Measurements from ENCODE around the gene SHISAL2A.

SHISAL2A gene

GRCh38 chr1:52621950-52622349, 11.0 kb upstream of the SHISAL2A start:
- no peak overlapping the region for H3K9ac ChIP-seq (ENCODE audit: low read depth, low read length, poor library complexity)
- no peak overlapping the region for H3K23ac ChIP-seq (ENCODE audit: low read depth, low read length, poor library complexity)
- H3K79me1 ChIP-seq (ENCODE audit: low read depth, low read length) = no peaks in the 10 kb centered on the region
- no peak overlapping the region for H3K18ac ChIP-seq (ENCODE audit: low read length)
- H3K4me1 ChIP-seq (ENCODE audit: control insufficient read depth in 2 of 2, insufficient read depth in 1 of 2, low read depth in 1 of 2, low read length in 2 of 2) = no peaks in the 10 kb centered on the region
- no peak overlapping the region for H2BK12ac ChIP-seq (ENCODE audit: low read length)
- H2AK5ac ChIP-seq (ENCODE audit: low read depth, low read length) = no peak overlapping the region
- no peak overlapping the region for H4K8ac ChIP-seq (ENCODE audit: low read depth, low read length)
- H4K91ac ChIP-seq (ENCODE audit: low read depth, low read length, poor library complexity) = no peak overlapping the region
- no peak overlapping the region for H2BK15ac ChIP-seq (ENCODE audit: low read length)
- no peak overlapping the region for H3K4me3 ChIP-seq (ENCODE audit: low read length in 2 of 2)
- DNase-seq (ENCODE audit: low spot score) = no peak
- peaks cover 0 to 4% of the 10 kb centered on the region in 2 donors for H3K9me3 ChIP-seq (replicated peaks in 1 of 2; ENCODE audit: control insufficient read depth in 2 of 2, insufficient read depth in 1 of 2, low read depth in 1 of 2, low read length in 2 of 2)
- H3K14ac ChIP-seq (ENCODE audit: low read length) = no peak overlapping the region
- H2BK120ac ChIP-seq (ENCODE audit: low read depth, low read length) = no peak overlapping the region
- H2BK5ac ChIP-seq (ENCODE audit: low read length) = no peak overlapping the region
- H3K36me3 ChIP-seq (replicated peaks in 1 of 2; ENCODE audit: control insufficient read depth in 2 of 2, insufficient read depth in 2 of 2, low read length in 2 of 2) = no peaks in the 10 kb centered on the region
- WGBS, 2 donors (ENCODE audit: extremely low coverage in 2 of 2, insufficient read length in 2 of 2, insufficient replicate concordance in 1 of 2) = no CpG with 5 or more reads among the region's 2 CpGs
- H3K4me2 ChIP-seq (ENCODE audit: insufficient read depth, low read length, poor library complexity, severe bottlenecking) = no peak overlapping the region
- no peak overlapping the region for H3K4ac ChIP-seq (ENCODE audit: low read length)
- no peak overlapping the region for H3K27ac ChIP-seq (replicated peaks; ENCODE audit: low read length)
- no peaks in the 10 kb centered on the region for H3K27me3 ChIP-seq (ENCODE audit: control insufficient read depth in 3 of 3, insufficient read depth in 3 of 3, low read depth in 1 of 3, low read length in 3 of 3)
- no peak overlapping the region for H2AFZ ChIP-seq (ENCODE audit: low read length)

- no peak overlapping the region for H3K4me2 ChIP-seq (ENCODE audit: insufficient read depth, low read length, poor library complexity, severe bottlenecking)
- peaks cover 0 to 9% of the 10 kb centered on the region in 2 donors for H3K4me1 ChIP-seq (ENCODE audit: control insufficient read depth in 2 of 2, insufficient read depth in 1 of 2, low read depth in 1 of 2, low read length in 2 of 2)
- no peak overlapping the region for H3K4ac ChIP-seq (ENCODE audit: low read length)
- no peak overlapping the region for H2AFZ ChIP-seq (ENCODE audit: low read length)
- WGBS, 2 donors (ENCODE audit: extremely low coverage in 2 of 2, insufficient read length in 2 of 2, insufficient replicate concordance in 1 of 2) = no CpG with 5 or more reads among the region's 3 CpGs
- H3K9ac ChIP-seq (ENCODE audit: low read depth, low read length, poor library complexity) = no peak overlapping the region
- no peak overlapping the region for H2BK12ac ChIP-seq (ENCODE audit: low read length)
- no peak overlapping the region for H3K18ac ChIP-seq (ENCODE audit: low read length)
- no peak overlapping the region for H3K14ac ChIP-seq (ENCODE audit: low read length)
- no peak overlapping the region for H4K8ac ChIP-seq (ENCODE audit: low read depth, low read length)
- H3K23ac ChIP-seq (ENCODE audit: low read depth, low read length, poor library complexity) = no peak overlapping the region
- peaks cover 0 to 4% of the 10 kb centered on the region in 2 donors for H3K9me3 ChIP-seq (replicated peaks in 1 of 2; ENCODE audit: control insufficient read depth in 2 of 2, insufficient read depth in 1 of 2, low read depth in 1 of 2, low read length in 2 of 2)
- no peaks in the 10 kb centered on the region for H3K36me3 ChIP-seq (replicated peaks in 1 of 2; ENCODE audit: control insufficient read depth in 2 of 2, insufficient read depth in 2 of 2, low read length in 2 of 2)
- no peak overlapping the region for H3K4me3 ChIP-seq (ENCODE audit: low read length in 2 of 2)
- DNase-seq (ENCODE audit: low spot score) = no peak
- no peak overlapping the region for H2AK5ac ChIP-seq (ENCODE audit: low read depth, low read length)
- H2BK5ac ChIP-seq (ENCODE audit: low read length) = no peak overlapping the region
- no peaks in the 10 kb centered on the region for H3K79me1 ChIP-seq (ENCODE audit: low read depth, low read length)
- H3K27me3 ChIP-seq (ENCODE audit: control insufficient read depth in 3 of 3, insufficient read depth in 3 of 3, low read depth in 1 of 3, low read length in 3 of 3) = no peaks in the 10 kb centered on the region
- no peak overlapping the region for H2BK120ac ChIP-seq (ENCODE audit: low read depth, low read length)
- H2BK15ac ChIP-seq (ENCODE audit: low read length) = no peak overlapping the region
- H3K27ac ChIP-seq (replicated peaks; ENCODE audit: low read length) = no peak overlapping the region
- H4K91ac ChIP-seq (ENCODE audit: low read depth, low read length, poor library complexity) = no peak overlapping the region
Observed at GRCh38 chr1:52623812-52624211, 9.2 kb upstream of the SHISAL2A start.

- no peaks in the 10 kb centered on the region for H3K36me3 ChIP-seq (replicated peaks in 1 of 2; ENCODE audit: control insufficient read depth in 2 of 2, insufficient read depth in 2 of 2, low read length in 2 of 2)
- no peak for DNase-seq (ENCODE audit: low spot score)
- peaks cover 0 to 4% of the 10 kb centered on the region in 2 donors for H3K9me3 ChIP-seq (replicated peaks in 1 of 2; ENCODE audit: control insufficient read depth in 2 of 2, insufficient read depth in 1 of 2, low read depth in 1 of 2, low read length in 2 of 2)
- no peaks in the 10 kb centered on the region for H3K79me1 ChIP-seq (ENCODE audit: low read depth, low read length)
- no CpG with 5 or more reads among the region's 2 CpGs for WGBS, 2 donors (ENCODE audit: extremely low coverage in 2 of 2, insufficient read length in 2 of 2, insufficient replicate concordance in 1 of 2)
- peaks cover 0 to 6% (median 0%) of the 10 kb centered on the region in 3 experiments for H3K27me3 ChIP-seq (ENCODE audit: control insufficient read depth in 3 of 3, insufficient read depth in 3 of 3, low read depth in 1 of 3, low read length in 3 of 3)
- H2BK5ac ChIP-seq (ENCODE audit: low read length) = no peak overlapping the region
- H2AK5ac ChIP-seq (ENCODE audit: low read depth, low read length) = no peak overlapping the region
- H2AFZ ChIP-seq (ENCODE audit: low read length) = no peak overlapping the region
- H3K9ac ChIP-seq (ENCODE audit: low read depth, low read length, poor library complexity) = no peak overlapping the region
- H3K14ac ChIP-seq (ENCODE audit: low read length) = no peak overlapping the region
- H3K18ac ChIP-seq (ENCODE audit: low read length) = no peak overlapping the region
- H4K8ac ChIP-seq (ENCODE audit: low read depth, low read length) = no peak overlapping the region
- no peak overlapping the region for H3K23ac ChIP-seq (ENCODE audit: low read depth, low read length, poor library complexity)
- no peak overlapping the region for H2BK120ac ChIP-seq (ENCODE audit: low read depth, low read length)
- peaks cover 8 to 17% of the 10 kb centered on the region in 2 donors for H3K4me1 ChIP-seq (ENCODE audit: control insufficient read depth in 2 of 2, insufficient read depth in 1 of 2, low read depth in 1 of 2, low read length in 2 of 2)
- H3K4me3 ChIP-seq (ENCODE audit: low read length in 2 of 2) = no peak overlapping the region
- no peak overlapping the region for H2BK15ac ChIP-seq (ENCODE audit: low read length)
- H3K4me2 ChIP-seq (ENCODE audit: insufficient read depth, low read length, poor library complexity, severe bottlenecking) = no peak overlapping the region
- H4K91ac ChIP-seq (ENCODE audit: low read depth, low read length, poor library complexity) = no peak overlapping the region
- H3K4ac ChIP-seq (ENCODE audit: low read length) = no peak overlapping the region
- H3K27ac ChIP-seq (replicated peaks; ENCODE audit: low read length) = no peak overlapping the region
- H2BK12ac ChIP-seq (ENCODE audit: low read length) = no peak overlapping the region
Observed at GRCh38 chr1:52627028-52627427, 5.9 kb upstream of the SHISAL2A start.

GRCh38 chr1:52628614-52629324, 4.2 kb upstream of the SHISAL2A start:
- no peak overlapping the region for H2BK5ac ChIP-seq (ENCODE audit: low read length)
- H4K91ac ChIP-seq (ENCODE audit: low read depth, low read length, poor library complexity) = no peak overlapping the region
- H2BK120ac ChIP-seq (ENCODE audit: low read depth, low read length) = no peak overlapping the region
- H3K79me1 ChIP-seq (ENCODE audit: low read depth, low read length) = no peaks in the 10 kb centered on the region
- H4K8ac ChIP-seq (ENCODE audit: low read depth, low read length) = no peak overlapping the region
- no peak overlapping the region for H3K23ac ChIP-seq (ENCODE audit: low read depth, low read length, poor library complexity)
- H3K9ac ChIP-seq (ENCODE audit: low read depth, low read length, poor library complexity) = no peak overlapping the region
- peaks cover 12 to 17% of the 10 kb centered on the region in 2 donors for H3K4me1 ChIP-seq (ENCODE audit: control insufficient read depth in 2 of 2, insufficient read depth in 1 of 2, low read depth in 1 of 2, low read length in 2 of 2)
- H3K27me3 ChIP-seq (ENCODE audit: control insufficient read depth in 3 of 3, insufficient read depth in 3 of 3, low read depth in 1 of 3, low read length in 3 of 3) = peaks cover 0 to 23% (median 3%) of the 10 kb centered on the region in 3 experiments
- DNase-seq (ENCODE audit: low spot score) = no peak
- H2BK12ac ChIP-seq (ENCODE audit: low read length) = no peak overlapping the region
- H3K18ac ChIP-seq (ENCODE audit: low read length) = no peak overlapping the region
- no peak overlapping the region for H3K14ac ChIP-seq (ENCODE audit: low read length)
- H2AFZ ChIP-seq (ENCODE audit: low read length) = peak overlapping the region; percentile 82
- H3K4ac ChIP-seq (ENCODE audit: low read length) = no peak overlapping the region
- no peak overlapping the region for H3K27ac ChIP-seq (replicated peaks; ENCODE audit: low read length)
- peaks cover 2% of the 10 kb centered on the region in 2 donors for H3K9me3 ChIP-seq (replicated peaks in 1 of 2; ENCODE audit: control insufficient read depth in 2 of 2, insufficient read depth in 1 of 2, low read depth in 1 of 2, low read length in 2 of 2)
- peak overlapping the region; percentile 14 for H3K4me2 ChIP-seq (ENCODE audit: insufficient read depth, low read length, poor library complexity, severe bottlenecking)
- peak overlapping the region in 1 of 2 donors; percentile 39 for H3K4me3 ChIP-seq (ENCODE audit: low read length in 2 of 2)
- no peak overlapping the region for H2AK5ac ChIP-seq (ENCODE audit: low read depth, low read length)
- no peaks in the 10 kb centered on the region for H3K36me3 ChIP-seq (replicated peaks in 1 of 2; ENCODE audit: control insufficient read depth in 2 of 2, insufficient read depth in 2 of 2, low read length in 2 of 2)
- H2BK15ac ChIP-seq (ENCODE audit: low read length) = no peak overlapping the region
- WGBS, 2 donors (ENCODE audit: extremely low coverage in 2 of 2, insufficient read length in 2 of 2, insufficient replicate concordance in 1 of 2) = no CpG with 5 or more reads among the region's 8 CpGs

Measured in neuronal stem cell (in vitro differentiated cells).